Measurements from ENCODE around the gene PROX2. TPM values are rescaled to one million over a fixed set of nuclear protein-coding genes. Genes with fewer than 3 reads are reported as not detected.

Gene PROX2
- total RNA-seq, 1 donor from 2014 or later = not detected

- no peak for TF ChIP-seq CTCF (IDR thresholded peaks at IDR 0.05)
- H3K36me3 Mint-ChIP-seq (ENCODE audit: unreplicated experiment) = peaks cover 19% of the 10 kb centered on the region
- H3K27me3 Mint-ChIP-seq (ENCODE audit: unreplicated experiment) = no peaks in the 10 kb centered on the region
- no peak for DNase-seq (ENCODE audit: extremely low spot score, unreplicated experiment)
- no peak overlapping the region for H3K4me3 Mint-ChIP-seq (ENCODE audit: unreplicated experiment)
- H3K9me3 Mint-ChIP-seq (ENCODE audit: unreplicated experiment) = no peaks in the 10 kb centered on the region
- no peak overlapping the region for H3K27ac Mint-ChIP-seq (ENCODE audit: unreplicated experiment)
- peaks cover 38% of the 10 kb centered on the region for H3K4me1 Mint-ChIP-seq (ENCODE audit: unreplicated experiment)
Measured at GRCh38 chr14:74832849-74833248, 43.1 kb downstream of the PROX2 start.

GRCh38 chr14:74829251-74829650, 46.7 kb downstream of the PROX2 start:
- DNase-seq (ENCODE audit: extremely low spot score, unreplicated experiment) = no peak
- Mint-ChIP-seq H3K27ac (ENCODE audit: unreplicated experiment) (no peak overlapping the region), H3K27me3 (ENCODE audit: unreplicated experiment) (no peaks in the 10 kb centered on the region), H3K36me3 (ENCODE audit: unreplicated experiment) (peaks cover 32% of the 10 kb centered on the region), H3K4me3 (ENCODE audit: unreplicated experiment) (no peak overlapping the region), H3K9me3 (ENCODE audit: unreplicated experiment) (no peaks in the 10 kb centered on the region), H3K4me1 (ENCODE audit: unreplicated experiment) (peaks cover 5% of the 10 kb centered on the region)
- no peak for TF ChIP-seq CTCF (IDR thresholded peaks at IDR 0.05)

GRCh38 chr14:74826574-74826973, 49.4 kb downstream of the PROX2 start:
- H3K36me3 Mint-ChIP-seq (ENCODE audit: unreplicated experiment) = peaks cover 43% of the 10 kb centered on the region
- no peaks in the 10 kb centered on the region for H3K9me3 Mint-ChIP-seq (ENCODE audit: unreplicated experiment)
- H3K4me1 Mint-ChIP-seq (ENCODE audit: unreplicated experiment) = no peaks in the 10 kb centered on the region
- H3K27ac Mint-ChIP-seq (ENCODE audit: unreplicated experiment) = no peak overlapping the region
- no peak for TF ChIP-seq CTCF (IDR thresholded peaks at IDR 0.05)
- no peak overlapping the region for H3K4me3 Mint-ChIP-seq (ENCODE audit: unreplicated experiment)
- H3K27me3 Mint-ChIP-seq (ENCODE audit: unreplicated experiment) = no peaks in the 10 kb centered on the region
- DNase-seq (ENCODE audit: extremely low spot score, unreplicated experiment) = no peak

Other genes with a start within 250 kb of the PROX2 start
- 45.6 and 47.7 TPM in 2 replicates for gene AREL1, start 163.1 kb downstream of the PROX2 start, total RNA-seq
- gene FCF1, start 163.0 kb downstream of the PROX2 start, total RNA-seq = 59.5 and 61.6 TPM in 2 replicates
- 88.3 and 88.4 TPM in 2 replicates for gene YLPM1, start 112.8 kb downstream of the PROX2 start, total RNA-seq
- gene DLST, start 5.8 kb upstream of the PROX2 start, total RNA-seq = 101 and 107 TPM in 2 replicates
- gene RPS6KL1, start 47.1 kb upstream of the PROX2 start, total RNA-seq = 0.65 and 0.97 TPM in 2 replicates
- gene PGF, start 79.5 kb upstream of the PROX2 start, total RNA-seq = 3.5 and 3.9 TPM in 2 replicates
- gene EIF2B2, start 126.8 kb upstream of the PROX2 start, total RNA-seq = 44.4 and 46.7 TPM in 2 replicates
- gene MLH3, start 175.3 kb upstream of the PROX2 start, total RNA-seq = 21.8 and 22.9 TPM in 2 replicates
- 8.8 and 10.4 TPM in 2 replicates for gene ACYP1, start 187.9 kb upstream of the PROX2 start, total RNA-seq
- 0.08 and 1.0 TPM in 2 replicates for gene ZC2HC1C, start 193.5 kb upstream of the PROX2 start, total RNA-seq